Measurements from ENCODE around the gene MAPKAP1.
A peak's percentile ranks its signal among the peaks of the same experiment; 100 is the strongest.

MAPKAP1 gene

GRCh38 chr9:125706651-125707471, at the start of gene MAPKAP1:
Gene MAPKAP1 (minus strand): TSS chr9:125707208. CDS start chr9:125672574, 34,634 bp downstream.
- peak within 1 kb of the TSS; percentile 92 for H3K4me2 ChIP-seq (ENCODE audit: low read length)
- peaks cover 32% of the 10 kb centered on the region for H3K79me2 ChIP-seq
- H2AFZ ChIP-seq: peak within 1 kb of the TSS; percentile 85
- no peaks in the 10 kb centered on the region for H3K27me3 ChIP-seq (ENCODE audit: control insufficient read depth, insufficient read depth, low read length)
- H3K4me1 ChIP-seq: peaks cover 6% of the 10 kb centered on the region
- peak within 1 kb of the TSS; percentile 90 for H3K4me3 ChIP-seq (ENCODE audit: low read depth, low read length)
- H3K36me3 ChIP-seq (ENCODE audit: control insufficient read depth, insufficient read depth, low read length): no peaks in the 10 kb centered on the region
- peak within 1 kb of the TSS; percentile 53 for H3K9ac ChIP-seq
- H3K27ac ChIP-seq: peak within 1 kb of the TSS; percentile 42
- TF ChIP-seq CTCF (IDR thresholded peaks at IDR 0.05): no peak
- H3K9me3 ChIP-seq (ENCODE audit: control insufficient read depth, low read length): no peaks in the 10 kb centered on the region

GRCh38 chr9:125756518-125756917, 49.5 kb upstream of the MAPKAP1 start:
- Histone ChIP-seq H3K36me3 (ENCODE audit: control insufficient read depth, insufficient read depth, low read length) (no peaks in the 10 kb centered on the region), H3K9me3 (ENCODE audit: control insufficient read depth, low read length) (no peaks in the 10 kb centered on the region), H3K27ac (no peak overlapping the region), H3K4me1 (peaks cover 12% of the 10 kb centered on the region), H3K27me3 (ENCODE audit: control insufficient read depth, insufficient read depth, low read length) (no peaks in the 10 kb centered on the region), H3K4me2 (ENCODE audit: low read length) (peak overlapping the region; percentile 59), H3K9ac (no peak overlapping the region), H3K4me3 (ENCODE audit: low read depth, low read length) (peak overlapping the region; percentile 27), H2AFZ (no peak overlapping the region), H3K79me2 (peaks cover 28% of the 10 kb centered on the region)
- no peak for TF ChIP-seq CTCF (IDR thresholded peaks at IDR 0.05)

GRCh38 chr9:125755340-125755739, 48.3 kb upstream of the MAPKAP1 start:
- Histone ChIP-seq H2AFZ (no peak overlapping the region), H3K4me2 (ENCODE audit: low read length) (peak overlapping the region; percentile 59), H3K4me1 (peaks cover 5% of the 10 kb centered on the region), H3K9me3 (ENCODE audit: control insufficient read depth, low read length) (no peaks in the 10 kb centered on the region), H3K27me3 (ENCODE audit: control insufficient read depth, insufficient read depth, low read length) (no peaks in the 10 kb centered on the region), H3K36me3 (ENCODE audit: control insufficient read depth, insufficient read depth, low read length) (no peaks in the 10 kb centered on the region), H3K27ac (no peak overlapping the region), H3K4me3 (ENCODE audit: low read depth, low read length) (peak overlapping the region; percentile 52), H3K79me2 (peaks cover 30% of the 10 kb centered on the region), H3K9ac (no peak overlapping the region)
- TF ChIP-seq CTCF (IDR thresholded peaks at IDR 0.05): no peak

- H3K4me3 ChIP-seq (ENCODE audit: low read depth, low read length): peak overlapping the region; percentile 52
- H3K27ac ChIP-seq: peak overlapping the region; percentile 39
- no peak overlapping the region for H2AFZ ChIP-seq
- TF ChIP-seq CTCF (IDR thresholded peaks at IDR 0.05): no peak
- peaks cover 5% of the 10 kb centered on the region for H3K36me3 ChIP-seq (ENCODE audit: control insufficient read depth, insufficient read depth, low read length)
- H3K9me3 ChIP-seq (ENCODE audit: control insufficient read depth, low read length): no peaks in the 10 kb centered on the region
- peak overlapping the region; percentile 59 for H3K4me2 ChIP-seq (ENCODE audit: low read length)
- H3K79me2 ChIP-seq: peaks cover 28% of the 10 kb centered on the region
- H3K9ac ChIP-seq: no peak overlapping the region
- no peaks in the 10 kb centered on the region for H3K27me3 ChIP-seq (ENCODE audit: control insufficient read depth, insufficient read depth, low read length)
- peaks cover 5% of the 10 kb centered on the region for H3K4me1 ChIP-seq
These were observed 47.1 kb upstream of the MAPKAP1 start for GRCh38 chr9:125754096-125754495.

Data from parathyroid adenoma (tissue), 2 donors.